Caco-2 (cell line): ENCODE data around the gene UNC5B. TPM values are rescaled to one million over a fixed set of nuclear protein-coding genes. Genes with fewer than 3 reads are reported as not detected.

Source experiments
- BruUV-seq: library from RNA; stranded (reverse); fragments of 400-500 nt; replicated peaks from 2 replicates; lab custom pipeline; 2021; lab: Mats Ljungman, UMichigan
- CTCF ChIA-PET: fragments of 300-600 bp; sonication (Branson Sonifier 250); formaldehyde crosslinking; loops from one replicate; lab custom pipeline; 2022; ENCODE audit warnings: antibody characterized with exemption; lab: Charles Lee
- POLR2A ChIA-PET: fragments of 300-600 bp; sonication (Branson Sonifier 250); formaldehyde crosslinking; loops from one replicate; lab custom pipeline; 2022; ENCODE audit warnings: antibody characterized with exemption; lab: Charles Lee
- DNase-seq, 2 experiments: peaks; one replicate each; pipeline versions ENCODE4 v3.0.0 to v3.0.0-alpha.2; 2020 to 2022
- H3K27me3 ChIP-seq: replicated peaks from 2 replicates; pipeline ENCODE4 v1.6.0; 2011; ENCODE audit warnings: low read length; ENCODE audit not compliant: control insufficient read depth, insufficient read depth
- H3K36me3 ChIP-seq: 2 replicates; pipeline ENCODE4 v1.5.1; 2011; ENCODE audit warnings: low read length; ENCODE audit not compliant: control insufficient read depth, insufficient read depth
- H3K4me1 ChIP-seq: fragments of 250-450 bp; sonication (Bioruptor Pico); 2 replicates; pipeline ENCODE4 v1.5.1; 2020; ENCODE audit warnings: mild to moderate bottlenecking
- H3K4me3 ChIP-seq: 2 replicates; pipeline ENCODE4 v1.5.1; 2011; ENCODE audit warnings: low read depth, mild to moderate bottlenecking, control low read depth, low read length
- H3K9me3 ChIP-seq: fragments of 250-450 bp; sonication (Bioruptor Pico); 2 replicates; pipeline ENCODE4 v1.5.1; 2020; ENCODE audit warnings: mild to moderate bottlenecking, moderate library complexity
- H3K27ac Mint-ChIP-seq: one replicate; pipeline ENCODE4 v1.8.0; 2022; ENCODE audit warnings: mixed read lengths; ENCODE audit not compliant: unreplicated experiment
- H3K27me3 Mint-ChIP-seq: one replicate; pipeline ENCODE4 v1.8.0; 2022; ENCODE audit warnings: mixed read lengths; ENCODE audit not compliant: insufficient read depth, unreplicated experiment
- H3K36me3 Mint-ChIP-seq: one replicate; pipeline ENCODE4 v1.8.0; 2022; ENCODE audit warnings: mild to moderate bottlenecking, mixed read lengths; ENCODE audit not compliant: insufficient read depth, unreplicated experiment
- H3K4me1 Mint-ChIP-seq: one replicate; pipeline ENCODE4 v1.8.0; 2022; ENCODE audit warnings: low read depth, mixed read lengths; ENCODE audit not compliant: unreplicated experiment
- H3K4me3 Mint-ChIP-seq: one replicate; pipeline ENCODE4 v1.8.0; 2022; ENCODE audit warnings: mild to moderate bottlenecking, moderate library complexity, mixed read lengths; ENCODE audit not compliant: unreplicated experiment
- H3K9me3 Mint-ChIP-seq: one replicate; pipeline ENCODE4 v1.8.0; 2022; ENCODE audit warnings: mixed read lengths; ENCODE audit not compliant: unreplicated experiment
- CTCF ChIP-seq, 2 experiments: fragments of 200-600 bp in 1 of 2; IDR thresholded peaks; 1 replicate in 1 of 2; 2 replicates in 1 of 2; pipeline versions ENCODE4 v1.5.1 to v1.8.0; 2011 to 2022; ENCODE audit warnings: antibody characterized with exemption in 1 of 2, control low read depth in 1 of 2, inconsistent platforms in 1 of 2, low read depth in 1 of 2, low read length in 1 of 2, mild to moderate bottlenecking in 1 of 2, moderate library complexity in 1 of 2; ENCODE audit not compliant: insufficient read depth in 1 of 2, severe bottlenecking in 1 of 2, unreplicated experiment in 1 of 2
- intact Hi-C: fragments of 100-400 bp; cut with micrococcal nuclease; formaldehyde crosslinking; loops from one replicate; pipeline ENCODE4 v1.10.0; 2022; ENCODE audit not compliant: unreplicated experiment
- total RNA-seq: library from RNA; stranded (reverse); gene quantifications from 2 replicates; pipeline ENCODE4 v1.2.3, GENCODE V29; 2022

UNC5B gene
- total RNA-seq, 1 experiment from 2014 or later, result 22.4 TPM

GRCh38 chr10:71343392-71343773 lies 131.0 kb downstream of the UNC5B start:
- H3K4me1 Mint-ChIP-seq, result peaks cover 73% of the 10 kb centered on the region
- Histone ChIP-seq H3K27me3 (no peaks in the 10 kb centered on the region), H3K4me3 (no peak overlapping the region), H3K36me3 (no peaks in the 10 kb centered on the region; the same call in 1 of the 2 replicates), H3K9me3 (no peaks in the 10 kb centered on the region), H3K4me1 (peaks cover 83% of the 10 kb centered on the region)
- CTCF ChIA-PET, result interaction anchor here (0.6 to 2.3 kb wide), 5 partner anchors 9 to 34 kb away, joined by 3 to 29 read pairs (median 6); partner anchors contain the start of gene SLC29A3
- POLR2A ChIA-PET, result interaction anchor here (0.5 to 2.1 kb wide), 7 partner anchors 8 to 424 kb away, joined by 3 to 11 read pairs (median 4); partner anchors contain the start of gene SLC29A3
- no peaks in the 10 kb centered on the region for H3K27me3 Mint-ChIP-seq
- H3K36me3 Mint-ChIP-seq, result peaks cover 25% of the 10 kb centered on the region
- TF ChIP-seq CTCF (IDR thresholded peaks at IDR 0.05; ENCODE audit: insufficient read depth in 1 of 2, low read depth in 1 of 2, low read length in 1 of 2, severe bottlenecking in 1 of 2, unreplicated experiment in 1 of 2), result no peak
- peak overlapping the region; percentile 93 for H3K27ac Mint-ChIP-seq
- no peak overlapping the region for H3K4me3 Mint-ChIP-seq
- peak; percentile 66 to 77 for DNase-seq
- intact Hi-C loops, result loop anchor here (1.0 kb wide), 1 partner anchor 24 kb away; the partner anchor contains the start of gene SLC29A3
- BruUV-seq, result no TSS peak
- no peaks in the 10 kb centered on the region for H3K9me3 Mint-ChIP-seq

- peak overlapping the region; percentile 93 for H3K27ac Mint-ChIP-seq
- no peaks in the 10 kb centered on the region for H3K27me3 Mint-ChIP-seq
- peaks cover 71% of the 10 kb centered on the region for H3K4me1 Mint-ChIP-seq
- Histone ChIP-seq H3K36me3 (no peaks in the 10 kb centered on the region), H3K4me1 (peaks cover 83% of the 10 kb centered on the region), H3K27me3 (no peaks in the 10 kb centered on the region), H3K4me3 (no peak overlapping the region), H3K9me3 (no peaks in the 10 kb centered on the region)
- no peak overlapping the region for H3K4me3 Mint-ChIP-seq
- H3K36me3 Mint-ChIP-seq, result peaks cover 20% of the 10 kb centered on the region
- TF ChIP-seq CTCF (IDR thresholded peaks at IDR 0.05; ENCODE audit: insufficient read depth in 1 of 2, low read depth in 1 of 2, low read length in 1 of 2, severe bottlenecking in 1 of 2, unreplicated experiment in 1 of 2), result no peak
- no peaks in the 10 kb centered on the region for H3K9me3 Mint-ChIP-seq
- ChIA-PET POLR2A (interaction anchor here (1.6 to 2.1 kb wide), 2 partner anchors 25 to 33 kb away, joined by 5 to 9 read pairs; partner anchors contain the start of gene SLC29A3), CTCF (interaction anchor here (1.0 to 2.3 kb wide), 4 partner anchors 10 to 40 kb away, joined by 3 to 29 read pairs (median 6); partner anchors contain the start of gene SLC29A3)
- BruUV-seq, result no TSS peak
- intact Hi-C loops, result no loop called here
- no peak for DNase-seq
These were observed 132.0 kb downstream of the UNC5B start for GRCh38 chr10:71344154-71344925.

GRCh38 chr10:71344993-71345480 lies 132.7 kb downstream of the UNC5B start:
- Mint-ChIP-seq H3K4me1 (peaks cover 65% of the 10 kb centered on the region), H3K36me3 (peaks cover 14% of the 10 kb centered on the region), H3K4me3 (no peak overlapping the region), H3K9me3 (no peaks in the 10 kb centered on the region), H3K27ac (peak overlapping the region; percentile 61), H3K27me3 (no peaks in the 10 kb centered on the region)
- ChIA-PET CTCF (interaction anchor here (2.2 to 2.3 kb wide), 2 partner anchors 11 to 29 kb away, joined by 6 read pairs; no protein-coding TSS in a partner anchor), POLR2A (no interaction called here)
- intact Hi-C loops, result no loop called here
- no peak overlapping the region for H3K4me3 ChIP-seq
- no peaks in the 10 kb centered on the region for H3K9me3 ChIP-seq
- BruUV-seq, result no TSS peak
- H3K4me1 ChIP-seq, result peaks cover 83% of the 10 kb centered on the region
- no peaks in the 10 kb centered on the region for H3K27me3 ChIP-seq
- H3K36me3 ChIP-seq, result no peaks in the 10 kb centered on the region
- no peak for TF ChIP-seq CTCF (IDR thresholded peaks at IDR 0.05; ENCODE audit: insufficient read depth in 1 of 2, low read depth in 1 of 2, low read length in 1 of 2, severe bottlenecking in 1 of 2, unreplicated experiment in 1 of 2)
- DNase-seq, result no peak
